Measurements from ENCODE around the gene MFN2.

The MFN2 gene

DNA sequence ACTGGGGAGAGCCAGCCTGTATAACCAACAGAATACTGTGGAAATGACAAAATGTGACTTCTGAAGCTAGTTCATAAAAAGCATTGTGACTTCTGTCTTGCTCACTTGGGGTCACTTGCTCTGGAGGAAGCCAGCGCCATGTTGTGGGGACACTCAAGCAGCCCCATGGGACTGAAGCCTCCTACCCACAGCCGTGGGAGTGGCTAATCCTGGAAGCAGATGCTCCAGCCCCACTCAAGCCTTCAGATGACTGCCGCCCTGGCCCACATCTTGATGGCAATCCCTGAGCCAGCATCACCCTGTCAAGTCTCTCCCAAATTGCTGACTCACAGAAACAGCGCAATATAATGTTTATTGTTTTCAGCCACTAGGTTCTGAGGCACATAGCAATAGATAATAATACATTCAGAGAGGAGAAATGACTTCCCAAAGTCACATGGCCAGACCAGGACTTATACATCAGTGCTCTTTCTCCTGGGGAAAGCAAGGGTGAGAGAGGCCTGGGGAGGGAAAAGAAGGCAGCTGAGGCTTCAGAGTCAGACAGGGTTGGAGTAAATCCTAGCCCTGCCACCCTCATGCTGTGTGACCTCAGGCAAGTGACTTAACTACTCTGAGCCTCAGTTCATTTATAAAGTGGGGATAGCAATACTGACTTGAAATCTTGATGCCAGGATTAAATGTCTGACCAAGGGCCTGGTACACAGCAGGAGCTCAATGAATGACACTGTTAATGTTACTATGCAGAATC, 77.9 kb downstream of the MFN2 start:
- no peak for TF ChIP-seq CTCF (IDR thresholded peaks at IDR 0.05; ENCODE audit: borderline replicate concordance, insufficient read depth, low read depth, low read length)
- H3K4me3 ChIP-seq (ENCODE audit: low read depth, low read length) = no peak overlapping the region

DNA sequence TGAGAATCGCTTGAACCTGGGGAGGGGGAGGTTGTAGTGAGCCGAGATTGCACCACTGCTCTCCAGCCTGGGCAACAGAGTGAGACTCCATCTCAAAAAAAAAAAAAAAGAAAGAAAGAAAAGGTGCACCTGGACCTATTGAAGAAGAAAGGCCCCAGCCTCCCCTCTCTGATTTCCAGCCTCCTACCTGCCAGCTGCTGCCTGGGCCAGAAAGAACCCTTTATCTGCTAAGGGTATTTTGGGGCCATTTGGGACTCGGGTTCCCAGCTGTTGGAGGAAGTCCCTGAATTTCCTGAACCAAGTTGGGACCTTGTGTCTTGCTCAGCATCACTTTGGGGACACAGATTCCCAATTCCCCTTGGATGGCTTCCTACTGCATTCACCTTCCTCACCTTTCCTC, 79.0 kb downstream of the MFN2 start:
- no peak for TF ChIP-seq CTCF (IDR thresholded peaks at IDR 0.05; ENCODE audit: borderline replicate concordance, insufficient read depth, low read depth, low read length)
- no peak overlapping the region for H3K4me3 ChIP-seq (ENCODE audit: low read depth, low read length)

DNA sequence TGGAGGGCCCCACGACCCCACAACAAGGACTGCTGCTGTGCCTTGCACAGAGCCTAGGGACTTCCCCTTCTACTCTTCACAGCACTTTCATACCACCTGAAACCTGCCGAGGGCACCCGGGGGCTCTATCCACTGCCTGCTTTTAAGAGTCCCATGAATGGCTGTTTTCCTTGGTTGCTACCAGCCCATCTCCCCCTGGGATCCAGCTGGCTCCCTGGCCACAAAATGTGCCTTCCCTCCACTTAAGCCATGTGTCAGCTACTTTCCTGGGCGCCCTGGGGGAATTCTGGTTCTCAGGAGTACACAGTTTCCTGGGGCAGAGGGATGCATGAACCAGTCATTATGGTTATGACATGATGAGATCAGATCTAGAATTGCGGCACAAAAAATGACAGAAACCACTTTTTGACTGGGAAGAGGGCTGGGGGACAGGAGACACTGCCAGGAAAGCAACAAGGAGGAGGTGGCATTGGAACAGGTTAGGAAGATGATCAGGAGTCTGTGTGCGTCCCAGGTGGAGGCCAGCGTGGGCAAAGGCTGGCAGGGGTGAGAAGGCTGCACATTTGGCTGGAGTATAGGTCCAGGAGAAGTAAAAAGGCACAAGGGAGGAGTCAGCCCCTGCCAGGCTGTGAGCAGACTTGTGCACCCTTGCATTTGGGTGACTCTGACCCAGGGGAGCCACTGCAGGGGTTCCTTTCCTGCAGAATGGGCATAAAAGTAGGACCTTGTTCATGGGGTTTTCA, 79.6 kb downstream of the MFN2 start:
- 0 out of 2 replicates have a peak, but pooled peaks have one; percentile 4 for TF ChIP-seq CTCF (IDR thresholded peaks at IDR 0.05; ENCODE audit: borderline replicate concordance, insufficient read depth, low read depth, low read length)

DNA sequence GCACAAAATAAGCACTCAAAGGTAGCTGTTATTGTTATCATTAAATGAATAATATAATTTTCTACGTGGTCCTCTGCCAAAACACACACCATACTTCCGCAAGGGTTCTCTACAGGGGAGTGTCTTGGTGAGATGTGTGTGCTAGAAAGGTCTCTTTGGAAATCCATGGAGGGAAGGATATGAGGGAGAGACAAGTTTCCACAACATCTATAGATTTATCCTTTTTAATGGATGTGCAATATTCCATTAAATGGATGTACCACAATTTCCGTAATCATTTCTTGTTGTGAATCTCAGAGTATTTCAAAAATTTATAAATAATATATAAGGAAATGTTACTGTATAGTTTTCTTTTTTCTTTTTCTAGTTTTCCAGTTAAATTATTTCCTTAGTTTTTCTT, 80.3 kb downstream of the MFN2 start:
- no peak for TF ChIP-seq CTCF (IDR thresholded peaks at IDR 0.05; ENCODE audit: borderline replicate concordance, insufficient read depth, low read depth, low read length)
- no peak overlapping the region for H3K4me3 ChIP-seq (ENCODE audit: low read depth, low read length)

More for the DNA sequence above, 79.6 kb downstream of the MFN2 start:
- no peak overlapping the region for H3K4me3 ChIP-seq (ENCODE audit: low read depth, low read length)

All from GM12875 (cell line).